Colon (tissue), 2 donors: ENCODE results near the gene PXMP4.
"Not testable (repeated sequence)": the region's sequence is repeated elsewhere in the genome, so short reads cannot be mapped to it uniquely, and the experiment has no call there.

Experiments
- FAIRE-seq: peaks from 2 replicates; lab custom pipeline; 2012; peaks lifted over from hg19 to GRCh38; lab: Jason Lieb, UNC
- donor health status: control.
- donor health status: control.

Gene PXMP4

GRCh38 chr20:33701629-33702450, 18.3 kb downstream of the PXMP4 start:
- no peak for FAIRE-seq

GRCh38 chr20:33700696-33701441, 19.2 kb downstream of the PXMP4 start:
- not testable (repeated sequence) for FAIRE-seq

GRCh38 chr20:33698966-33699365, 21.1 kb downstream of the PXMP4 start:
- FAIRE-seq, result not testable (repeated sequence)

DNA sequence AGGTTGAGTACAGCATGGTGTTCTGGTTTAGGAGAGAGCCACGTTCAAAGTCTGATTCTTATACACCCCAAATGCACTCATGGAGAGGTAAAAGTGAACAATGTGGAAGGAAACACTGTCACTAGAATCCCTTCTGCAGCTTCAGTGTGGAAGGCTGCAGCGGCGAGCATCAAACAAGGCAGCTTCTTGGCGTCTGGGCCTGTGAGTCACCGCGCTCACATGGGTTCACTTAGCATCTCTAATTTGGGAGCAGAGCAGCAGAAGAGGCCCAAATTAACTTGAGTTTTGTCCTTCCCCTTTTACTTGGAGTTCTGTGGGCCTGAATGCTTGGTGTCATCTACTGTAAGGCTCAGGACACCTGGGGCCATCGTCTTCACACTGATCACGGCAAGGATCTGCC, 23.0 kb downstream of the PXMP4 start:
- FAIRE-seq, result no peak

DNA sequence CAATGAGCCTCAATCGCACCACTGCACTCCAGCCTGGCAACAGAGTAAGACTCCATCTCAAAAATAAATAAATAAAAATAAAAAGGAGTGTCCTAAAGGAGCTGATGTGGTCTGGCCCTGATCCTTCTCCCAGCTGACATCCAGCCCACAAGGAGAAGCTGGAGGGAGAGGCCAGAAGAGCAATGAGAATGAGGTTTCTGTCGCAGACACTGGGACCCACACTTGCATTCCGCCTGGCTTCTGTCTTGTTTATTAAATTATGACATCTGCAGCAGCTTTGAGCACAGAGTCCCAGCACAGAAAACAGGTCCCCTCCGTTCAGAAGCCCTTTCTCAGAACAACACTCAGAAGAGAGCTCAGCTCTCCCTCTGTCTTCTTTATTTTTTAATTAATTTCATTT, 23.7 kb downstream of the PXMP4 start:
- FAIRE-seq, result no peak

DNA sequence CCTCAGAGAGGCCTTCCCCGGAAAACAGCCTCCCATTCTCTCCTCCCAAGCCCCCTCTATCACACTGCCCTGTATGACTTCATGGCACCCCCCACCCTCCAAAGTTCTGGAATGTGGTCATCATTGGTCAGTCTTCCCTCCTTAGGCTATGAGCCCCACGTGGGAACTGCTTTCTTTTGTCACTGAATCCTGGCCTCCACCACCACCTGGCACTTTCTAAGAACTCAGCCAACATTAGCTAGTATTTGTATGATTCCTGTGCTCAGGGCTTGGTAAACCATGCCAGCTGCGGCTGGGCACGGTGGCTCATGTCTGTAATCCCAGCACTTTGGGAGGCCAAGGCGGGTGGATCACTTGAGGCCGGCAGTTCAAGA, 25.5 kb downstream of the PXMP4 start:
- no peak for FAIRE-seq

DNA sequence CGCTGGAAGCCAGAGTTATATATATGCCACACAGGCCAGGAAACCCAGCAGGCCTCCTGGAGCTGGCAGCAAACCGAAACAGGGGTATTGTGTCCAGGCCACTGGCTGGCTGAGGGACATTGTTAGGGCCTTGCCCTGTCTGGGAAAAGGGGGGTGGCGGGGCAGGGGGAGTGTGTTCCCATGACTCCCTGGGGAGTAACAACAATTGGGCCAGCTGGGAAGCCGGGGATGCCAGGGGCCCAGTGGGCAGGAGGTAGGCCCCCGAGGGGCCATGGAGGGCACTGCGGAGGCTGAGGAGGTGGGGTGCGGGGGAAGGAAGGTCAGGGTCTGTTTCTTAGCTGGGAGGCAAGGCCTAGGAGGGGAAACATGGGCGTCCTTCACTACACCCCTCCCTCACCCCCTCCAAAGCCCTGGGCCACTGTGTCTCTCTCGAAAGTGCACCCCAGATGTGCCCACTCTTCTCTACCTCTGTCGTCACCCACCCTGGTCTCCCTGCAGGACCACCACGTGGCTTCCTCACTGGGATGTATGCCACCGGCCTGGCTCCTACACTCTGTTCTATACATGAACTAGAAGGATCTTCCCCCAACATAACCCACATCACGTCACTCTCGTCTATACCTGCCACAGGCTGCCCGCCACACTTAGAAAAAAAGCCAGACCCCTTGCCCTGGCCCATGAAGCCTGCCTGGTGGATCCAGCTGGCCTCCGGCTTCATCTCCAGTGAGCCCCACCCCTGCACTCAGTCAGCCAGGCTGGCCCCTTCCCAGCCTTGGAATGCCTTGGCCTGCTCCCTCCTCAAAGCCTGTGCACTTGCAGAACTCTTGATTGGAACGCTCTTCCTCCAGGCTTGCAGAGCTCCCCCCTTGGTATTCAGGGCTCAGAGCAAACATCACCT, 26.1 kb downstream of the PXMP4 start:
- FAIRE-seq, result no peak

GRCh38 chr20:33693289-33693688, 26.8 kb downstream of the PXMP4 start:
- no peak for FAIRE-seq

- no peak for FAIRE-seq
These were observed 30.1 kb downstream of the PXMP4 start for GRCh38 chr20:33689973-33690372.

DNA sequence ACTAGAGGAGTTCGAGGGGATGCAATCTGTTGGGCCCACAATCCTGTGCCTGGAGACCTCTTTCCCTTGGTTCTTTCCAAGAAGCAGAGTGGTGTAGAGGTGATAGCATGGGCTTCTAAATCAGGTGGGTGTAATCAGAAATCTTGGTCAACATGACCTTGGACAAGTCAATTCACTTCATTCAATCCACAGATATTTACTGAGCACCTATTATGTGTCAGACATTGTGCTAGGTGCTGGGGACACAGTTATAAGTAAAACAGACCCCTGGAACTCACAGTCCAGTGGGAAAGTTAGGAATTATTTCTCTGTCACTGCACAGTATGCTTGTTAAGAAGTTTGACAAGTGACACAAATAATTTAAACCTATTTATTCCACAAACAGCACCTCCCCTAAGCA, 30.6 kb downstream of the PXMP4 start:
- FAIRE-seq, result no peak

DNA sequence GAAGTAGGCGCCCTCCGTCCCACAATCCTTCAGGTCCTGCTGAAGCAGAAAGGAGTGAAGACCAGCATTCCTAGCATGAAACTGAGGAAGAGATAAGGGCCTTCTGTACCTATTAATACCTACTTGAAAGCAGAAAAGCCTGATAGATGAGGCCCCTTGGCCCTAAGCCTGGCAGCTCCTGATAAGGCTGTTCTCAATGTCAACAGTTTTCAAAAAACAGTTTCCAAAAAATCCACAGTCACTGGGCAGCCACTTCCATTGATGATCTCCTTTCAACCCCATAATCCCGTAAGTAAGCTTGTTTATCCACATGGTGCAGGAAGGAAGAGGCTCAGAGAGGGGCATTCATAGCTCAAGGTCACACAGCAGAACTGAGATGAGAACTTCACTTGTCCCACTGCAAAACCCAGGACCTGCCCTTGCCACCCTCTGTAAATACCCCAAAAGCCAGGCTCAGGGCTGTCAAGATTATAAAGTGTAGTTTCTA, 31.1 kb downstream of the PXMP4 start:
- FAIRE-seq, result no peak

DNA sequence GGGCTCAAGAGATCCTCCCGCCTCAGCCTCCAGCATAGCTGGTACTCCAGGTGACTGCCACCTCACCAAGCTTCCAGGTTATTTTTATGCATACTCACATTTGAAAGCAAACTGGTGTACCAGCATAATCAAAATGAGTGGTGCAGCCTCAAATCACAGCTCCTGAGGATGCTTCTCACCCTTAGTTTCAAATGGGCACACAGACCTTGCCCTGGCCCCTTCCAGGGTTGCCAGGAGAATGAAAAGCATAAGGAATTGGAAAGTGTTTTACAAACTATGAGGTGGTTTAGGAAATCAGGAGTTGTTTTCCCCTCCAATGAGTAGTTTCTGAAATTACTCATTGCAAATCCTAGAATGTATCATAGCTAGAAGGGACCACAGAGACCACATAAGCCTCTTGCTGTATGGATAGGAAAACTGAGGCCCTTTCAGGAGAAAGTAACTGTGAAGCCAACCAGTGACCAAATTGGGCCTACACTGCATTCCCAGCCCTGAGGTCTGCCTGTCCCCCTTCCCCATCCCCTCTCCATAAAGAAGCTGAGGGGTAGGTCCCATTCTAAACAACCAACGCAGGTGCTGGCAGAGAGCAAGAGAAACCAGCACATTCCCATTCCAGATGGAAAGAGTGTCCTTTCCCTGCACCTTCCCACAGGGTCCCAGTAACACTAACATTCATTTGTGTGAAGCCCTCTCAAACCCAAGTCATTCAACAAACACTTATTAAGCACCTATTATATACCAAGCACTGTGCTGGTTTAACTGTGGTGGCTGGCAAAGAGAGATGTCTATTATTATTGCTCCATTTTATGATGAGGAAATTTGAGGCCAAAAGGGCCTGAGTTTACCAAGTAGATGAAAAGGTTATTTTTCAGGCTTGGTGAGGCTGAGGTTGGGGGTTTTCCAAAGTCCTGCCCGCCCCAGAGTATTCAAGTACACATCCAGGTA, 31.8 kb downstream of the PXMP4 start:
- FAIRE-seq, result no peak

GRCh38 chr20:33687370-33687915, 32.7 kb downstream of the PXMP4 start:
- no peak for FAIRE-seq

GRCh38 chr20:33686984-33687366, 33.1 kb downstream of the PXMP4 start:
- FAIRE-seq, result no peak

- no peak for FAIRE-seq
These were observed 33.8 kb downstream of the PXMP4 start, which contains the start of gene E2F1 for GRCh38 chr20:33686100-33686983. Gene E2F1, minus strand, starts transcription at chr20:33686385. Its CDS starts 121 bp downstream, at chr20:33686264.

DNA sequence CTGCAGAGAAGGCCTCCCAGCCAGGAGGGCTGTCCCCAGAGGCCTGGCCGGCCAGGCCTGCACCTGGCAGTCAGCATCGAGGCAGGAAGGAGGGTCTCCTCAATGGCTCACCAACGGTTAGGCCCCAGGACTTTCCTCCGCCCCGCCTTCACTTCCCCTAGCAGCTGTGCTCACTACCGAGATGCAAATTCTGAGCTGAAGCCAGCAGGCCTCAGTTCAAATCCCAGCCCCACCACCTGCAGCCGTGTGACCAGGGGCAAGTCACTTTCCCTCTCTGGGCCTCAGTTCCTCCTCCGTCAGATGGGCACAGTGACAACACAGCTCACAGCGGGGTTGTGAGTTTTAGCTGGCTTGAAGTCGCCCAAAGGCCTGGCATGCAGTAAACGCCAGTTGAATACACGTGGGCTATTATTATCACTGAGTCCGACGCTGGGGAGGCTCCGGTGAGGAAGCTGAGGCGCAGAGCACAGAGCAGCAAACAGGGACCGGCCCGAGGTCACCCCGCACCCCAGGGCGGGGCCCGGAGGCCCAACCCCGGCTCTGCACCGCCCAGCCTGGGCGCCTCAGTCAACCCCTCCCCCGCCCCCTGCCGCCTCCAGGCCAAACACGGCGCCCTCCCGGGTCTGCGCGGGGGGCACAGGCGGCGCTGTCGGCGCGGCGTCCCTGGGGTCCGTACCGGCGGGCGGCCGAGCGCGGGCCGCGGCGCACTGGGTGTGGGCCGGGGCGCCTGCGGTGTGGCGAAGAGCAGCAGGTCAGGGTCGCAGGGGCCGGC, 34.6 kb downstream of the PXMP4 start:
- no peak for FAIRE-seq

GRCh38 chr20:33684533-33685327, 35.4 kb downstream of the PXMP4 start:
- FAIRE-seq, result no peak

DNA sequence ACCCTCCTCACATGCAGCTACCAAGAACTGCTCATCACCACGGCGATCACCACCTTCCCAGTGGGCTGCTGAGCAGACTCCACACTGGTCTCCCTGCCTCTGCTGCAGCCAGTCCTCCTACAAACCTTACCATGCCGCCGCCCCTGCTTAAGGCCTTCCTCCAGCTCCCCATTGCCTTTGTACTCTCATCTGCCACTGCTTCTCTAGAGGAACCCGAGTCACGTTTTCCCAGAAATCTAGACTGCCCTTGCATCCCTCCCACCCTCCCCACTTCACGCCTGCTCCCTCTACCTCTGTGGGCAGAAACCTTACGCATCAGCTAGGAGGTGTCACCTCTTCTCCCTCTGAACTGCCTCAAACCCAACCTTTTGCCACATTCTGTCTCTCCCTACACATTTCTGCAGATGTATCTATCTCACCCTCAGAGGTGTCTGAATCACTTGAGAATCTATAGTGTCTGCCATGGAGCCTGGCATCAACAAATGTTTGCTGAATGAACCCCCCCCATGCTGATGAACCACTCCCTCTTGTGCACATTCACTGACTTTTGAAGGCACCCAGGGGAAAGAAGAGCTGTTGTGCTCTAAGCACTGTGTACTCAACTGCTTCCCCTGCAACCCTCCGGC, 38.3 kb downstream of the PXMP4 start:
- FAIRE-seq, result no peak
